ENCODE measurements around the gene SMNDC1.

GRCh38 chr10:110310741-110311140 is 6.0 kb upstream of the SMNDC1 start:
- TF ChIP-seq CTCF (IDR thresholded peaks at IDR 0.05) = no peak
- TF ChIP-seq POLR2A (IDR thresholded peaks at IDR 0.05) = no peak
- TF ChIP-seq POLR2AphosphoS5 (IDR thresholded peaks at IDR 0.05) = no peak
